Colon (tissue), 2 donors: Measurements from ENCODE around the gene RFT1.

Experiments used
- FAIRE-seq: peaks from 2 replicates; lab custom pipeline; 2012; peaks lifted over from hg19 to GRCh38; lab: Jason Lieb, UNC
- donor health status: control.
- donor health status: control.

Gene RFT1

DNA sequence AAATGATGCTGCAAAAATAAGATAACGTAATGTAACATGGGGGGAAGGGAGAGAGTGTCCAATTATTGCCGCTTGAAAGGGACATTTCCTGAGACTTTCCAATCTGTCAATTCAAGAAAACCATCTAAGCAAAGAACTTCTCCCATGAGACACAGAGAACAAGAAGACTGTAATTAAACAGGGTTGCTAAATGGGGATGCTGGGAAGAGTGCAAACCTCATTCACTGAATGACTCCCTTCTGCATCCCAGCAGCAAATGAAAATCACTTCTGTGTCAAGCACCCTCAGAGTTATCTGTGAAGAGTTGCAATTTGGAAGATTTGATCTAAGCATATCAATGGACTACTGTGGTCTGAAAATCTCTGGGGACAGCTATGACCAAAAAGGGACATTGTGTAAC, 3.6 kb downstream of the RFT1 start:
- no peak for FAIRE-seq

DNA sequence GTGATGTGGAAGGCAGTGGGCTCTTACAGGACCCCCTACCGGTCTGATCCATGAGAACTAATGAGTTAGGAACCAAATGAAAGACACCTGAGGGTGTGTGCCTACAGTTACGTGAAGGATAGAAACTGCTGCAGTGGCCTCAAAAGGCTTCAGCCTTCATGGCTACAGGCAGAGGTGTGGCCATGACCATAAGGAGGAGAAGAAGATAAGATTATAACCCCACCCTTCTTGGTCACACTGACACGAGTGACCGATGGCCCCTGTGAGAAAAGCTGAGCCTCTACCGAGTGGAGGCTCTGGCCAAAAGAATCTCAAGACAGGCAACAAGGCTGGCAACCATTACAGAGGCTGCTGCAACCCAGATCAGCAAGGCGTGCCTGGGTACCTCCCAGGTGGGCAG, 6.3 kb downstream of the RFT1 start:
- no peak for FAIRE-seq

DNA sequence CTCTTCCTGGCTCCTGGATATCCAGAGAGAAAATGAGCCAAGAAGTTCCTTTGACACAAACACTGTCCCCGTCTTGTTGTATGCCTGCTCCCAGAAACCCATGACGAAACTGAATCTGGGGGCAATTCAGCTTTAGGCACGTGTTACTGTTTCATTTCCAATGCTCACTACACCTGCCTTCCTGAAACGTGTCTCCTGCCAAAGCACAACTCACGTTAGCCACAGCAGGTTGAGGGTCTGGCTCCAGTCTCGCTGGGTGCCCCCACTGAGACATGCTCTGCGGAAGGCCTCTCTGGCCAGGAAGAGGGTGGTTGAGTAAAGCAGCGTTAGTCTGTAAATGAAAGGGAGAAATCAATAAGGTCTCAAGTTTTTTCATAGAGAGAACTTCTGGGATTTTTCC, 6.7 kb downstream of the RFT1 start:
- FAIRE-seq: no peak

DNA sequence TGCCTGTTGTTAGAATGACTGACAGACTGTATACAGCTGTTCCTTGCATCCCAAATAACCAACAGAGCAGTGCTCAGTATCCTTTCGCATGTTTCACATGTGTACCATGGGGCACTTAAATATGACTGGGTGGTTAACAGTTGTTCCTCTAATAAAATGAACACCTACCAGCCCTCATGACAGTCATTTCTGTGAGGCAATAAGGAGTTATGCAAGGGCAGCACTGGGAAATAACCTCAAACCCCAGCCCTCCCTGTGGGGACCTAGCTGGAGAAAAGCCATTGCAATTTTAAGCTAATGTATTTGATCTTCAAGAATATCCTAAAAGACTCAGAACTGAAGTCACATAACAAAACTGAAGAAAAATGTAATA, 7.3 kb downstream of the RFT1 start:
- no peak for FAIRE-seq

DNA sequence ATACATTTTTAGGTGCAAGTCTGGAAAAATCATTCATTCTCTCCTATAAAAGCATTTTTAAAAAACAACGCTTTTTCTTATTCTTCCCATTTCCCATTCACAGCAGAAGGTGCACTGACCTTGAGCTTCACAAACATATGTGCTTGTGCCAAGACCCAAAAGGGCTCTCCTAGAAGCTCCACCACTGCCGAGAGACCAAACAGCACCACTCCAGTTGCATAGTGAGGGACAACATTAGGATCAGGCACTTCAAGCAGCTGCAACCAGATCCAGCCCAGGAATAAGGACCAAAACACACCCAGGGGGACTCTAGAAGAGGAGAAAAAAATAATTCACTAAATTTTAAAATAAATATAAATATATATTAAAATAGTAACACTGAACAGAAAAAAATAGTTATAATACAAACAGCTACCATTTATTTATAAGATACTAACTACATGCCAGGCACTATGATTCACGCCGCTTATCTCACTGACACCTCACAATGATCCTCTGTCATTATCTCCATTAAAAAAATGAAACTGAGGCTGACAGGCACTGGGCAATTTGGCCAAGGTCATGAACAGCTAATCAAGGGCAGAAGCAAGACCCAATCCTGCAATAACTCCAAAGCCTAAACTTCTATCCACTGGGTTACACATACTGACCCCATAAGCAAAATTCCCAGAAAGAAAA, 7.8 kb downstream of the RFT1 start:
- FAIRE-seq: no peak

DNA sequence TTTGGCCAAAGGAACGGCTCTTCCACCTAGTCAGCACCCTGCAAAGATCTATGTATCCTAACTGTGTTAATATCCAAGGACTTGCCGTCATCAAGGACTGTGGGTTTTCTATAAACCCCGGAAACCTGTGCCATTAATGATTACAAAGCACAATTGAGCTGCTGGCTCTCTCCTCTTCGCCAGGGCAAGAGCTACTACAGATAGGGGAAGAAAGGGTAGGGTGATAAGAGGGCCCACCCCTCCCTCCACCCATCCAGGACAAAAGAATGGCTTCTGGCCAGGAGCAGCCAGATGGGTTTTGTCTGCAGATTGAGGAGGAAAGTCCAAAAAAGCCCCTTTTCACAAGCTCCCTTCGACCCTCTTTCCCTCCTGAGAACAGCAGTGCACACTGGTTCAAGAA, 9.9 kb downstream of the RFT1 start:
- FAIRE-seq: no peak

DNA sequence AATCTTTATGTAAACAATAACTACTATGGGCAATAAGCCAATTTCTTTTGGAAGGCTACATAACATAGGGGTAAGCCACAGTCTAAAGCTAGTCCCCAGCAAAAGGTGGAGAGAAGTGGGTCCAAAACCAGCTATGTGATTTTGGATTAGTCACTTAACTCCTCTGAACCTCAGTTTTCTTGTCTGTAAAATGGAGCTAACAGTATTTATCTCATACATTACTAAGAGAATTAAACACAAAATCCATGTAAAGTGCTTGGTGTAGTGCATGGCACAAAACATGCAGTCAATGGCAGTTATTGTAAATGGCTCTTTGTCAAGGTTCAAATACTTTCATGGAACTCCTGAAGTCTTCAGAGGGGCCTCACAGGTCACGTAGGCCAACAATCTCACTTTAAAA, 13.3 kb downstream of the RFT1 start:
- no peak for FAIRE-seq

DNA sequence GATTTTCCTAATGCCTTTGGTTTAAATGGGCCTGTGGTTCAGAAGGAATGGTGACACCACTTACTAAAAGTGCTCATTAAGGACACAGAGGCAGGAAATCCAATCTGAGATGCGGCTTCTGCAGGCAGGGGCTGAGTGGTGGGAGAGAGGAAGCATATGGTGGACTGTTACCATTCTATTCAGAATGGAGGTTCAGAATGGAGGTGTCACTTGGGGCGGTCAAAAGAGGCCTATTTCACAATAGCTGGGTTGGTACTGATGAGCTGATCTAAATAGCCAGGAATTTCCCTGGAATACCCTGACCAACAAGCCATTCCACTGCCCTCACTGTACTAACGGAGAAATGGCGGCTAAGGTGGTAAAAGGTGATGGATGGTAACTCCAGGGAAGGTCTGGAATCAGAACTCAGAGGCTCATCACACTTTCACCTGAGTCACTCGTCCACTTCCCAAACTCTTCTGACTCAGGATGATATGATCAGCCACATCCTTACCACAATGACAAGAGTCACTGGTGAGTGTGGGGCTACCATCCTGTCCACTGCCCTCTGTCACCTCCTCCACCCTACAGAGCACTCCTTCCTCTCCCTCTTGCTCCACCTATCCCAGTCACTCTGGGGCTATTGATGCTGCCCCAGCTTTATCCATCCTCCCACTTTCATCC, 15.7 kb downstream of the RFT1 start:
- FAIRE-seq: no peak

DNA sequence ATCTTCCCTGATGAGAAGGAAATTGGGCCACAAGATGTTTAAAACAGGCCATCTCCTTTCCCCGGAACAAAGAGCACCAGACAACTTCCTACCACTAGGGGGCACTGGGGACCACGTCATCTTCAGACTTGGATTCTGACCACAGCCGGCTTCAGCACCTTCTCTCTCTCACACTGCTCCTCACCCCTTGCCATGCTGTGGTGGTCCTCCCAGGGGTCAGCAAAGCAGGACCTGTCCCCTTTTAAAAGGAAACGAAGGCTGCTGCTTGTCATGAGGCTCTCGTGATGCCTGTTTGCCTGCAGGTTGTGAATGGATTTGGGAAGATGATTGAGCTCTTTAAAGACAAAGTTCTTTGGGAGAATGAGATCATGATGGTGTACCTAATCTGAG, 16.2 kb downstream of the RFT1 start:
- FAIRE-seq: no peak

DNA sequence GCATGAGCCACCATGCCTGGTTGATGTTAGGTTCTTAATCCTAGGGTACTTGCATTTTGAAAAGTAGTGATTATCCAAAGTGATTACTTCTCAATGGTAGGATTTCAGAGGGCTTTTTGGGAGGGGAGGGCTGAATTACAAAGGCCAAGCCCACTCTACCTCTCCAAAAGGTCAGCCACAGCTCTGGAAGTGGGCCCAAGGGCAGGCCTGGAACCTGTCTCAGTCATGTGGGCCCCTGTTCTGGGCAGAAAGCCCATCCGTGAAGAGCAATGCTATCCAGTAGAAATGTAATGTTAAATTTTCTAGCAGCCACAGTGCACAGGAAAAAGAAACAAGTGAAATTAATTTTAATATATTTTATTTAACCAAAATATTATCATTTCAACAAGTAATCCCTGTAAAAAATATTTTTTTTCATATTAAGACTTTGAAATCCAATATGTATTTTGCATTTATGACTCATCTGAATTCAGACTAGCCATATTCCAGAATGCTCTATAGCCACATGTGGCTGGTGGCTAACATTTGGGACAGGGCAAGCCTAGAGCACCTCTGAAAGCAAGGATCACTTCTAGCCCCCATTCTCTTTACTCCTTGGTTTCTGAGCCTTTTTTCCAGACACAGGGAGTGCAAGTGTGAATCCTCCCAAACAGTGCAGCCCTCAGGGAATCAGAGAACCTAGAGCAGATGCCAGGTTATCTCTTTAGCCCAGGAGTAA, 16.8 kb downstream of the RFT1 start:
- FAIRE-seq: no peak

DNA sequence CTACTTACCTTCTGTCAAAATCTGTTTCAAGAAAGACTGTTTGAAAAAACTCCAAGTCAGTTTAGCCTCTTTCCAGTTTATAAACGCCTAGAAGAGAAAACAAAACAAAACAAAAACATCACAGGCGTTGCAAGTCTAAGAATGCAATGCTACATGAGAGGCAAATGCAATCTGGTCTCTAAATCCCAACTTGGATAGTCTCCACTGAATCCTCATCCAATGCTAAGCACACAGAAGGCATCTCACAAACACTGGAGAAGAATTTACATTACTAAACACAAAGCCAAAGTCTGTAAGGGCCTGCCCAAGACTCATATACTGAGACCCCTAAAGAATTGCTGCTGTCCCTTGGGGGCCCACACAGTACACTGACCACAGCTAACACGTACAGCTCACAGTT, 18.4 kb downstream of the RFT1 start:
- no peak for FAIRE-seq

DNA sequence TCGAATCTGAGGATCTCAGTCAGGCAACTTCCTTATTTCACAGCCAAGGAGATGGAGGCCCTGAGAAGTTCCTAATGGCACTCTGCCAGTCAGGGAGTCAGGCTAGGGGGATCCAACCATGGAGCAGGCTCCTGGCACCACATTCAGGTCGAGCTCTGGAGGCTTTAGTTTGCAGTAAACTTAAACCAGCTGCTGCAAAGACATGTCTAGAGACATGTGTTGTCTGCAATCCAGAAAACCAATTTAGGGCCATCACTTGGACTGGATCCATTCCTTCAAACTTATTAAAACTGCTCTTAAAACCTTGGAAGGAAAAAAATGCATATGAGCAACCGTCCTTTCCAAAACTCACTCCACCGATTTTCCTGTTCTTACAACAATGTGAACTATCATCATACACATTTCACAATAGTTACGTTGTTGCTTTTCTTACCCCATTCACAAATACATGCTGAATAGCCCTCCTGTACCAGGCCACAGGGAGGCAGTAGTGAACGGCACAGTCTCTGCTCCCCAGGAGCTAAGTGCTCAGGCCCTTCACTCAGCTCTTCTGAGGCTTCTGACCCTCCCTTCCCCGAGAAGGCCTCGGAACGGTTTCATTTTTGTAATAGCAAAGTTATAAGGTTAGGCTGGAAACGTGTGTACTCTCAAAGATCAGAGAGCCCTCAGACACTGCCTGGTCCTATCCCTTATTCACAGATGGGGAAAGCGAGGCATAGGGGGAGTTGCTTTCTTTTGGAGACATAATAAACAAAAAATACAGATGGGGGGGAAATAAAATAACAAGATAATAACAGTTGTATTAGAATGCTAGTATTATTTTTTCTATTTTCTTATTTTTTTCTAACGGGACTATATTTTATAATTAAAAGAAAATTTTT, 20.1 kb downstream of the RFT1 start:
- no peak for FAIRE-seq

DNA sequence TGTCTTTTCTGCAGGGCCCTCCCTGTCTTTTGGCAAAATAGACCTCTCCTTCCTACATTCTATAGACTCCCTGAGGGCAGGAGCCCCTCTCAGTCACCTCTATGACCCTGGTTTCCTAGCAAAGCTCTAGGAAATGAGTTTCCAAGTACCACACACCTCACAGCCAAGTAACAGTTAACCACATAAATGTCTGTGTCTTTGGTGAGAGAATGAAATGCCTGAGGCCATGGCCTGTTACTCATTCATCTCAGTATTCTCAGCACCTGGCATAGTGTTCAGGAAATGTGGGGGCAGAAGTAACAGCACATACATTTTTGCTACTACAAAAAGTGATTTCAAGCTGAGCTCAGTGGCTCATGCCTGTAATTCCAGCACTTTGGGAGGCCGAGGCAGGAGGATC, 21.0 kb downstream of the RFT1 start:
- no peak for FAIRE-seq

DNA sequence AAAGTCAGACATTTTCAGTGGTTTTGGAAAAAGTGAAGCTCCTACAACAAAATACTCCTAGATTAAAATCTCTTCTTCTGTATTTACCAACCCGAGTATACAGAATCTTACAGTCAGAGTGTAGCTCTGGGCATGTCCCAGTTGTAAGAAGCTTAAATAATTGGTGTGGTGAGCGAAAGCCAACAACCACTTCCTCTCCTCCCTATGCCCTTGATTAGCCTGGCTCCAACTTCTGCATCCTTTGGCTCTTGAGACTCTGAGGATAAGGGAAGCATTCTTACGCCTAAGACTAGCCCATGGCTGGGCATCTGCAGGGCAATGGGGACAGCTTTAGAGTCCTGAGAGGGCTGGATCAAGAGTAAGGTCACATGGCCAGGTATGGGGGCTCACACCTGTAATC, 25.5 kb downstream of the RFT1 start:
- no peak for FAIRE-seq

DNA sequence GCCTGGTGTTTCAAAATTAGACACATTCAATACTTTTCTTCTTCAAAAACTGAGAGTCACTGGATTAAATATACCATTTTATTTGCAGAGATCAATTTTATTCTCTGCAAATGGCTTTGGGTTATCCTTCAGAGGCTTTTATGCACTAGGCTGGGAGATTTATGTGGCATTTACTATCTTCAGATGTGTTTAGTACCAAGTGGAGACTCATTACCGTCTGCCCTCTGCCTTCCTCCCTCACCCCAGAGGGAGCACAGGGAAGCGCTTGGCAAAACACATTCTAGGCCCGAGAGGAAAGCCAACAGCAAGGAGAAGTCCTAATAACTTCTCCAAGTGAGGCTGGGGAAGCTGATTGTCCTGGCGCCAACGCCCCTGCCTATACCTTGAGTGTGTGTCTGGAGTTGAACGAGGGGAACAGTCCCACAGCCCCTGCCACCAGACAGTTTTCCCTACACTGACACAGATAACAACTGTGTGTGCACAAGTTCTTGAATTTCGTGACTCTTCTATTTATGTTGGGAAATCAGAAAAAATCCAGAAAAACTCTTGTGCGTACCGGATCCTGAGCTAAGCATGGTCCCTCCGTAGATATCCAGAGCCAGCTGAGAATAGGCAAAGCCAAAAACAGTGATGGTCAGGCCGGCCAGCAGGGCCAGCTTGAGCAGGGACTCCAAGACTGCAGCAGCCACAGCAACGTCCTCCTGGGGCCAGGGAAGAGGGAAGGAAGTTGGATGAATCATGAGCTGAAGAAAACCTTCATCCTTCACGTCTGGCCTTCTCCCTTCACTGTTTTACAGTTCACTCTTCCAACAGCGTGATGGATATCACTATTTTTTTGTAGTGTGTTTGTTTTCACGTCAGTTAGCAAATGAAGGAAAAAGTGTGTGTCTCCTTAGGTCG, 26.6 kb downstream of the RFT1 start:
- FAIRE-seq: no peak

DNA sequence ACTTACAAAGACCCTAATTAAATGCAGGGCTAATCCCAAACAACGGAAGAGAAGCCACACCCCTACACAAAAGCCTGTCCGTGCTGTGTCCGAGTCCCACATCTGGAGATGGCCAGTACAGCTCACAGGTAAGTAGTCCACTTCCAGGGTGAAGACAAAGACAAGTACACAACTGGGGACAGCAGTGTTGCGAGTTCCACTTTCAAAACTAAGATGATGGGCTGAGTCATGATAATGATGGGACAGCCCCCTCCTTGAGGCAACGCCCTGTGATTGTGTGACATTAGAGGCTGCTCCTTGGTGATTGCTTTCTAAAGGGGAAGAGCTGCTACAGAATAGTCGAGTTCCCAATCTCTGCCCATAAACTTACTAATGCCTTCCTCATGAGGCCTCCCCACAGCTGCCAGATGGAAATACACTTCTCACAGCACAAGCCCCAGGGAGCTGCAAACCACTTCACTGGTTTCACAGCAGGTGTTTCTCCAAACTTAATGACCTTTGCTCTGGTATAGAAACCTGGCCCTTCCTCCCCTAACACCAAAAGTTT, 27.6 kb downstream of the RFT1 start:
- no peak for FAIRE-seq

DNA sequence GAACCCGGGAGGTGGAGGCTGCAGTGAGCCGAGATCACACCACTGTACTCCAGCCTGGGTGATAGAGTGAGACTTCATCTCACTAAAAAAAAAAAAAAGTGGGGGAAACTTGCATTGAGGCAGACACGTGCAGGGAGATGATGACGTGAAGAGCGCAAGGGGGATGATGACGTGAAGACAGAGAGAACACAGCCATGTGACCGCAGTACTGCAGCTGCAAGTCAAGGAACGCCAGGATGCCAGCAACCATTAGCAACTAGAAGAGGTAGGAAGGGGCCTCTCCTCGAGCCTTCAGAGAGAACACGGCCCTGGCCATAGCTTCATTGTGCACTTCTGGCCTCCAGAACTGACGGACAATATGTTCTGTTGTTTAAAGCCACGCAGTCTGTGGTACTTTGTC, 28.3 kb downstream of the RFT1 start:
- no peak for FAIRE-seq

DNA sequence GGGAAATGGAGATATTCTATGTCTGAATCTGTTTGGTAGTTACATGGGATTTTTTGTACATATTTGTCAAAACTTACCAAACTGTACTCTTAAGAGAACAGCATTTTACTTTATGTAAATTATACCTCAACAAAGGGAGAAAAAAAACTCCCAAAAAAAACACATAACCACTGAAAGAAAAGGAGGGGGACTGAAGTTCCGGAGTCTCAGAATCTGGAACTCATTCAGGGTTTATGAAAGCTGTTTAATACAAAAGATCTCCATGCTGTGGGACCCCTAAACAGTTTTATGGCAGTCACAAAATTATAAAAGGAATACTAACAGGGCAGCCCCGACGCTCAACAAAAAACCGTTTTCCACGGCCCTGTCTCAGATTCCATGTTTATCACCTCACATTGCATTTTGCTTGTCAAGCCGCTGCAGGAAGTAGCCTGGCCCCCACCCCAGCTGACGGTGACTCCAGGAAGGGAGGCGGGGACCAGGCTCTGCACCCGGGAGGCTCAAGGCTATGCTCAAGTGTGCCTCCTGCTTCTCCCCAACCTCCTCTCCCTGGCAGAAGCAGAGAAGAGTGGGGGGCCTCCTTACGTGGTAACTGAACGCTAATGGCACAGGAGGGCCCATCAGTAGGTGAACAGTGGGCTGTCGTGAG, 29.3 kb downstream of the RFT1 start:
- no peak for FAIRE-seq

DNA sequence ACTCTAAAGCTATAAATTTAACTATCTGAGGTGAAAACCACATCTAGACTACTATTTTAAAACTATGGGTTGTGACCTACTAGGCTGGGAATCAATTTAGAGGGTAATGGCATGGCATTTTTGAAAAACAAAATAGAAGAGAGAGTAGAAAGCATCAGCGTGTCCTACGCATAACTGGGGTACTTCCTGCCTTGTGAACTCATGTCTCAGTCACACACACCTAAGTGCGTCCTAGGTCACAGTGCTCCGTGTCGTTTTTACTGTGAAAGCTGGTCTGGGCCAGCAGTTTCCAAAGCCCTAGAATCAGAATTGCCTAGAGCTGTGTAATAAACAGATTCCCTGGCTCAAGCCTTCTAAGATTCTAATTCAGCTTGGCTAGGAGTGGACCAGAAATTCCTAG, 32.3 kb downstream of the RFT1 start:
- FAIRE-seq: no peak

DNA sequence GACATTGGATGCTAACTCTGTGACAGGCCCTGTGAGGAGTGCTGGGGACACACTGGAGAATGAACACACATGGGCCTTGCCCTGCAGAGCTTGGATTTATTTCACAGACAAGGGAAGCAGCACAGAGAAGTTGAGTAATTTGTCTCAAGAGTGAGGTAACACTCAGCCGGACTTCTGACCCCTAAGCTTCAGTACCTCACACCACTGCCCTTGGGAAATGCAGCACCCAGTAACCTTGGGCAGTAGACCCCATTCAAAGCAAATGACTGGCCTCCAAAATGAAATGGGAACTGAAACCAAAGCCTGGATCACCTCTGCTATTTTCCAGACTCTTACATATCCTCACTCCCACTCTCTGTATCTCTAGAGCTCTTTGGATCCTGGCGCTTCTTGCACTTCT, 37.3 kb downstream of the RFT1 start:
- FAIRE-seq: no peak

DNA sequence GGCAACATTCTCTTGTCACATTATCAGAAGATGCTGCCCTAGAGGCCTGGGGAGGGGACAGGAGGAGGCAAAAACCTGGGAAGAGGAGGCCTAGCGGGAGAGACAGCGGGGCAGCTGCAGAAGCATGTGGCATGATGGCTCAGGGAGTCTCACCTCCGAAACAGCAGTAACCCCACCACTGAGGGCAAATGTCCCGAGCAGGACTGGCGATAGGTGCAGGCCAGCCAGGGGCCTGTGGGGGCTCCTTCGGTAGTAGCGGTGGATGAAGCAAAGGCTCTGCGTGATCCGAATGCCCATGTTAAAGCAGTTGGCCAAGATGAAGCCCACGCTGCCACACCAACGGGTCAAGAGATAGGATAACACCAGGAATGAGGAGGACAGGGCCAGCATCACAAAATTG, 38.0 kb downstream of the RFT1 start:
- FAIRE-seq: no peak
